SK-N-MC (cell line): ENCODE data around the gene TSTD2.

Source experiments
- EZH2 ChIP-seq: fragments of 200-600 bp; sonication (generic); IDR thresholded peaks from one replicate; pipeline ENCODE4 v1.6.1; 2017; ENCODE audit warnings: antibody characterized with exemption
- FOXP2 ChIP-seq: optimal IDR thresholded peaks from 2 replicates; pipeline ENCODE3; 2011; ENCODE audit warnings: mild to moderate bottlenecking, moderate library complexity; ENCODE audit not compliant: insufficient read depth; ENCODE audit errors: extremely low read length, control extremely low read depth
- POLR2AphosphoS5 ChIP-seq: IDR thresholded peaks from 2 replicates; pipeline ENCODE4 v1.6.1; 2012; ENCODE audit warnings: mild to moderate bottlenecking, low read depth, low read length, borderline replicate concordance

GRCh38 chr9:97559111-97559514, 74.1 kb downstream of the TSTD2 start:
- TF ChIP-seq EZH2 (no peak), POLR2AphosphoS5 (no peak), FOXP2 (no peak)
